ENCODE measurements around the gene SNX12.

The SNX12 gene

DNA sequence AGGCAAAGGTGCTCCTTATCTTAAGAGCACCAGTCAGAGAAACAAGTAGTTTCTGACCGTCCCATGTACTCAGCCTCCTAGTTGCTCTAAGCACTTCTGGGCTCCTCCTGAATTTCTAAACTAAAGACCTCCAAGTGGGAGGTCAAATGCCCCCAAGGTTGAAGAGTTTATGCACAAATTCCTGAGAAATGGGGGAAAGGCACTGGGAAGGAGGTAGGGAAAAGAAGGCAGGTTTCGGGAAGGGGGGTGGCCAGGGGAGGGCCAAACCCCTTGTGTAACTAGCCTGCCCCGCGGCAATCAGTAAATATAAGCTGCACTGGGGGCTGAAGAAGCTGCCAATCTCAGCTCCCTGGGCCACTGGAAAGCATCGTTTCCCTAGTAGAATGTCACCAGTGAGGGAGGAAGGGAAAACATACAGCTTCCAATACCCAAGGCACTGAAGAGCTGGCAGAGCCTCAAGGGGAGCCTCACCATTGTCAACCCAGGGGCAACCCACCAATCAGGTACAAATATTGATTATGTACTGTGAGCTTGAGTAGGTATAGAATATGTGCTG, 30.9 kb upstream of the SNX12 start:
- DNase-seq (no peak), ATAC-seq (no peak)
- H3K4me1 Mint-ChIP-seq: peaks cover 59% of the 10 kb centered on the region
- H3K4me3 Mint-ChIP-seq: no peak overlapping the region
- H3K27me3 Mint-ChIP-seq: no peaks in the 10 kb centered on the region
- H3K27ac Mint-ChIP-seq: no peak overlapping the region
- no peaks in the 10 kb centered on the region for H3K9me3 Mint-ChIP-seq
- H3K36me3 Mint-ChIP-seq (ENCODE audit: low read depth): no peaks in the 10 kb centered on the region

DNA sequence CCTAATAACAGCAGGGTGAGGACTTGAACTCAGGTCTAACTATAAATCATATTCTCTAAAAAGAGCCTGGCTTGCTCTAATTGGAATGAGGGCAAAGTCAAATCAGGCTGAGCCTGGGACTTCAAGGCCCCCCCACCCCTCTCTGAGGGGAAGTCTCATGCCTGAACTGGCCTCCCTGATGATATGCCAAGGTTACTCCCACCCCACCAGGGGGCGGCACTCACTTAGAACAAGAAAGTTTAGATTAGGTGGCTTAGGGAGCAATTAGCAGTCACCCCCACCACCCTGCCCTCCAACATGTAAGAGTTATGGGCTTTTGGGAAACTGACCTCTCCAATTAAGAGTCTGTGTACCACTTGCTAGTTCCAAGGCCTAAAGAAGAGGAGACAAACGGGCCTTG, 30.2 kb upstream of the SNX12 start:
- ATAC-seq (peak; percentile 48), DNase-seq (peak; percentile 72)
- no peaks in the 10 kb centered on the region for H3K9me3 Mint-ChIP-seq
- H3K4me1 Mint-ChIP-seq: peaks cover 52% of the 10 kb centered on the region
- H3K27me3 Mint-ChIP-seq: no peaks in the 10 kb centered on the region
- no peaks in the 10 kb centered on the region for H3K36me3 Mint-ChIP-seq (ENCODE audit: low read depth)
- H3K27ac Mint-ChIP-seq: no peak overlapping the region
- H3K4me3 Mint-ChIP-seq: no peak overlapping the region

DNA sequence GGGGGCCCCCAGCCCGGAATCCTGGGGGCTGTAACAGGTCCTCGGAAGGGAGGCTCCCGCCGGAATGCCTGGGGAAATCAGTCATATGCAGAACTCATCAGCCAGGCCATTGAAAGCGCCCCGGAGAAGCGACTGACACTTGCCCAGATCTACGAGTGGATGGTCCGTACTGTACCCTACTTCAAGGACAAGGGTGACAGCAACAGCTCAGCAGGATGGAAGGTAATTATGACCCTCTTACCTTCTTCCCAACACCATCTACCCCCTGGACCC, 28.6 kb upstream of the SNX12 start:
- Mint-ChIP-seq H3K36me3 (ENCODE audit: low read depth) (no peaks in the 10 kb centered on the region), H3K27ac (no peak overlapping the region), H3K9me3 (no peaks in the 10 kb centered on the region), H3K4me3 (peak overlapping the region; percentile 87), H3K27me3 (no peaks in the 10 kb centered on the region), H3K4me1 (peaks cover 37% of the 10 kb centered on the region)
- no peak for ATAC-seq
- DNase-seq: no peak

DNA sequence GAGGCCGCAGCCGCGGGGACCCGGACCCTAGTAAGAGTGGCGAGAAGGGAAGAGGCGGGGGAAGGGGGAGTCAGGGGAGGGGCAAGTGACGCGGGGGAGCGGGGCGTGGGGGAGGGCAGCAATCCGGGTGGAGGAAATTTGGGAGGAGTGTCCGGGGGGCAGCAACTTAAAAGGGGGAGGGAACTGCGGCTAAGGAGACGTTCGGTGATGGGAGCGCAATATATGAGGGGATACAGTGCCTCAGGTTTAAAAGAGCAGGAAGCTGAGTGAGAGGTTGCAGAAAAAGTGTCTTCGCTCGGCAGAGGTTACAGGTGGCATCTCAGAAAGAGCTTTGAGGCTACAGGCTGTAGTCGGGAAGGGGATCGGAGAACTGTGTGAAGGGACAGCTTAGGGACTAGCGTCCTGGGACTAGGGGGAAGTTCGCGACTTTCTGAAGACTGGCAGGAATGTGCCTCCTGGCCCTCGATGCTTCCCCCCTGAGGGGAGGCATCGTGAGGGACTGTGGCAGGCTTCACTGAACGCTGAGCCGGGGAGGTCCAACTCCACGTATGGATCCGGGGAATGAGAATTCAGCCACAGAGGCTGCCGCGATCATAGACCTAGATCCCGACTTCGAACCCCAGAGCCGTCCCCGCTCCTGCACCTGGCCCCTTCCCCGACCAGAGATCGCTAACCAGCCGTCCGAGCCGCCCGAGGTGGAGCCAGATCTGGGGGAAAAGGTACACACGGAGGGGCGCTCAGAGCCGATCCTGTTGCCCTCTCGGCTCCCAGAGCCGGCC, 28.0 kb upstream of the SNX12 start:
- no peaks in the 10 kb centered on the region for H3K36me3 Mint-ChIP-seq (ENCODE audit: low read depth)
- peak overlapping the region; percentile 87 for H3K4me3 Mint-ChIP-seq
- H3K27ac Mint-ChIP-seq: peak overlapping the region; percentile 84
- H3K4me1 Mint-ChIP-seq: peaks cover 31% of the 10 kb centered on the region
- no peaks in the 10 kb centered on the region for H3K27me3 Mint-ChIP-seq
- no peaks in the 10 kb centered on the region for H3K9me3 Mint-ChIP-seq
- DNase-seq (no peak), ATAC-seq (peak; percentile 27)

DNA sequence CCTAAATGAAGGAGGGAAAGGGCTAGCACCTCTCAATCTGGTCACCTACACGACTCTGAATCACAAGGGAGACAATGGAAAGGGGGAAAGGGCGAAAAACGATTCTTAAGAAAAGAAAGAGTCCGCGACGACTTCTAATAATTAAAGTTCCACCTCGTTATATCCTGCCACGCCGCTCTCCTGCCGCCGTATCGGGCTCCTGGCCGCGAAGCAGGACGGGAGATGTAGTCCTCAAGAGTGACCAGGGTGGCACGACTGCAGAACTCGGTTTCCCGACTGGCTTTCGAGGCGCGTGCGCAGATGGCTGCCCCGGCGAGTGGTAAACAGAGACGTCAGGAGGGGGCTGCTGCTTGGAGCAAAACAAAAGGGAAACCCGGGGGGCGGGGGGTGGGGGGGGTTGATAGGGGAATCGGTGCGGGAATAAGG, 27.4 kb upstream of the SNX12 start, which contains the start of gene FOXO4:
TSS of gene FOXO4 (plus strand) at position 297 of the 426 bp plus-strand sequence. CDS start 678 bp downstream, outside the sequence.
- Mint-ChIP-seq H3K4me3 (peak within 1 kb of the TSS; percentile 87), H3K4me1 (peaks cover 26% of the 10 kb centered on the region), H3K9me3 (no peaks in the 10 kb centered on the region), H3K36me3 (ENCODE audit: low read depth) (no peaks in the 10 kb centered on the region), H3K27ac (peak within 1 kb of the TSS; percentile 84), H3K27me3 (no peaks in the 10 kb centered on the region)
- peak; percentile 93 for ATAC-seq
- peak; percentile 86 for DNase-seq

DNA sequence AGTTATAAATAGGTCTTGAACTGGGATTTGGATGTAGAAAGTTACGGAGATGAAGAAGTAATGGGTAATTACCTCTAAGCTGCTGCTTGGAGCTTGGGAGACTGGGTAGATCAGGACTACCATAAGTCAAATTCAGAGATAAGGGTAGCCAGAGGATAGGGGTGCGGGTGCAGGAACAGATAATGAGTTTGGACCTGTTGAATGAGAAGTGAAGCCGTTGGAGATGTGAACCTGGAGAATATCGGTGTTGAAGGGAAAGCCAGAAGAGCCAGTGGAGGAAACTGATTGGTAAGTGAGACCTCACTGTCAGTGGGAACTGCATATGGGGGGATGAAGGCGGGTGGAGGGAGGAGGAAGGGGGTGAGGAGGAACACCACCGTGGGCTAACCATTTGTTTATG, 26.9 kb upstream of the SNX12 start:
- ATAC-seq (no peak), DNase-seq (no peak)
- H3K36me3 Mint-ChIP-seq (ENCODE audit: low read depth): no peaks in the 10 kb centered on the region
- no peaks in the 10 kb centered on the region for H3K27me3 Mint-ChIP-seq
- H3K9me3 Mint-ChIP-seq: no peaks in the 10 kb centered on the region
- peak overlapping the region; percentile 87 for H3K4me3 Mint-ChIP-seq
- peak overlapping the region; percentile 84 for H3K27ac Mint-ChIP-seq
- peaks cover 24% of the 10 kb centered on the region for H3K4me1 Mint-ChIP-seq

DNA sequence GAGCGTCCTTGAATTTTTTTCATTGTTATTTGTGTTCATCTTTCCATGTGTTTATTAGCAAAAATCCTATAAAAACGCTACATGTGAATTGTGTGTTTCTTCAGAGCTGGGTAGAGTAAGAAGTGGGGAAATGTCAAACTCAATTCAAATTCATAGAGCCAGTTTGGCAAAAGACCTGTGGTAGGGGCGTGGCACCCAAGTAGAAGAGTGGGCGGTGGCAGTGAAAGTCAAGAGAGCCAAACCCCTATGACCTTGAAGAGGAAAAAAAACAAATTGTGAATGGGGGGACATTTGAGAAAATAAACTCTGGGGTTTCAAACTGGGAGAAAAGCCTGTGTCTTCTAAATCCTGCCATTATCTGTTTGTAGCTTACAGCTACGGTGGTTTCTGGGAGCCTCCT, 23.1 kb upstream of the SNX12 start:
- DNase-seq: no peak
- Mint-ChIP-seq H3K4me1 (peaks cover 6% of the 10 kb centered on the region), H3K27me3 (no peaks in the 10 kb centered on the region)

DNA sequence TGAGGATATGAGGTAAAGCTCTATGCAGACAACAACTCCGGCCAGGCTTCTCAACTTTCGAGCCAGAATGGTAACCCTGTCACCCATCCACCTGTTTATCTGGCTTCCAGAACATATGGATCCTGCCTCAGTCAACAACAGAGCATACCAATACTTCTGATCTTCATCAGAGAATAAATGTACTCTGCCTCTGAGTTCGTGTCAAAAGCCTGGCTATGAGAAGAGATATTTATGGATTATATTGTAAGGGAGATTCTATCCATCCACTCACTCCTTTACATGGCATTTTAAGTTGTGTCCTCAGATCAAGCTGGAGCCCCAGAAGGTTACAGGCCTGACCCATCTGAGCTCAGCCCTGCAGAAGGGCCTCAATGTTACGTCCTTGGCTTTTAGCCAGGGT, 17.8 kb upstream of the SNX12 start:
- no peaks in the 10 kb centered on the region for H3K27me3 Mint-ChIP-seq
- H3K4me3 Mint-ChIP-seq: no peak overlapping the region
- H3K9me3 Mint-ChIP-seq: no peaks in the 10 kb centered on the region
- peaks cover 7% of the 10 kb centered on the region for H3K4me1 Mint-ChIP-seq
- H3K36me3 Mint-ChIP-seq (ENCODE audit: low read depth): no peaks in the 10 kb centered on the region
- H3K27ac Mint-ChIP-seq: no peak overlapping the region
- DNase-seq: no peak
- ATAC-seq: no peak

More for the DNA sequence above, 23.1 kb upstream of the SNX12 start:
- Mint-ChIP-seq H3K27ac (no peak overlapping the region), H3K4me3 (no peak overlapping the region), H3K9me3 (no peaks in the 10 kb centered on the region), H3K36me3 (ENCODE audit: low read depth) (no peaks in the 10 kb centered on the region)
- no peak for ATAC-seq

DNA sequence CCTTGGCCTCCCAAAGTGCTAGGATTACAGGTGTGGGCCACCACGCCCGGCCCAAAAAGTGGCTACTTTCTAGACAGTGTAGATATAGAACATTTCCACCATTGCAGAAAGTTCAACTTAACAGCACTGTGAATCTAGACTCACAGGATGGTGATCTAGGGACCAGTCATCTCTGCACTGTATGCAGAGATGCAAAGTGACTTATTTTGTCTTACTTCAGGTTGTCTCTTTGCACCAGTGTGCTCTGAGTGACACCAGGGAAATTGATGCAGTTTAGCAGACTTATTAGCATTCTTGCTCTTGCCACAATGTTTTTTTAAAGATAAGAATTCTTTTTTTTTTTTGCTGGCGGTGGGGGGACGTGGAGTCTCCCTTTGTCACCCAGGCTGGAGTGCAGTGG, 14.7 kb upstream of the SNX12 start:
- Mint-ChIP-seq H3K27ac (no peak overlapping the region), H3K9me3 (no peaks in the 10 kb centered on the region), H3K27me3 (no peaks in the 10 kb centered on the region), H3K36me3 (ENCODE audit: low read depth) (no peaks in the 10 kb centered on the region), H3K4me1 (peaks cover 7% of the 10 kb centered on the region), H3K4me3 (no peak overlapping the region)
- ATAC-seq: no peak
- no peak for DNase-seq

DNA sequence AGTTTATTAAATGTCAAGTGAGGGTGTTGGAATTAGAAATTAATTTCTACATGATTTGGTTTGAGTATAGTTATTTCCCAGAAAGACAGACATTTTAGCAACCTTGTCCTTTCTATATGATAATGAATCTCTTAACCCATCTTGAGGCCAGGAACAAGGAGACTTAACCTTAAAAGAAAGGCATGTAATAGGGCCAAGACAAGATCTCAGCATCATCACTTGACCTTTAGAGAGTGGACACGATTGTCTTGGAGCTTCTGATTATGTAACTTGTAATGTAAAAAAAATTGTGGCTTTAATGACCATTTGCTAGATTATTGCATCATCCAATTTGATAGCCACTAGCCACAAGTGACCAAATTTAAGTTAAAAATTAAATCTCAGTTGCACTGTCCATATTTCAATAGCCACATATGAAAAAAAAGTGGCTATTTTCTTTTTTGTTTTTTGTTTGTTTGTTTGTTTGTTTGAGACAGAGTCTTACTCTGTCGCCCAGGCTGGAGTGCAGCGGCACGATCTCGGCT, 14.1 kb upstream of the SNX12 start:
- Mint-ChIP-seq H3K4me3 (no peak overlapping the region), H3K27me3 (no peaks in the 10 kb centered on the region), H3K4me1 (peaks cover 7% of the 10 kb centered on the region), H3K9me3 (no peaks in the 10 kb centered on the region), H3K27ac (no peak overlapping the region), H3K36me3 (ENCODE audit: low read depth) (no peaks in the 10 kb centered on the region)
- ATAC-seq: no peak
- DNase-seq: no peak

DNA sequence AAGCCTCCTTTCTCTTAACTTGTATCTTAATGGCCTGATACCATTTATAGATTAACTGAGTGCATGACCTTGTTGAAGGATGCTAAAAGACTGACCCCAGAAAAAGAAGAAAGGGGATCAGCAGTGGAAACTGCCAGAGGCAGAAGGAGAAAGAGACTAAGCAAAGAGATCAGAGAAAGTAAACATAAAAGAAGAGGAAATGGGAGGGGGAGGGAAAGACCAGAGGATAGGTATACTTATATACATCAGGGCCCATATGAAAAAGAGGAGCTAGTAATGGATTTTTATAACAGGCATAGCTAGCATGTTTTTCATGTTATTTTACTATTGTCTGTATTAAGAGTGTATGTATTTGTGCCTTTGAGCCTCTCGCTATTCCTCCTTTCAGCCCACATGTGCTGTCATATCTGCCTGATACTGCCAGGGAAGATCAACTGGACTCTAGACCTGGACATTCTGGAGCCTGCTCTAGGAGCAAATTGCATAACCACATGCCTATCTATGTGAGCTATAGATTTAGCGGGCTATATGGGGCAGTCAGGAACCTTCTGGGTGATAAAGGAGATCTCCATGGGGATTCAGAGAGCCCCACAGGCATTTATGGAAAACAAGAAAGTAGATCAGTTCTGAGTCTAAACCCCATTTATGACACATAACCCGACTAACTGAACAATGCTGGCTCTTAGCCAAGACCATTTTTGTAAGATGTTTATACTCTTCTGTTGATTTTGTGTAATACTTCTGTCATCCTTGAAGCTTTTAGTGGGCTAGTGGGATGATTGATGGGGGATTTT, 13.4 kb upstream of the SNX12 start:
- H3K4me1 Mint-ChIP-seq: peaks cover 7% of the 10 kb centered on the region
- no peak overlapping the region for H3K4me3 Mint-ChIP-seq
- H3K9me3 Mint-ChIP-seq: no peaks in the 10 kb centered on the region
- H3K36me3 Mint-ChIP-seq (ENCODE audit: low read depth): no peaks in the 10 kb centered on the region
- DNase-seq: no peak
- no peak for ATAC-seq
- H3K27me3 Mint-ChIP-seq: no peaks in the 10 kb centered on the region
- H3K27ac Mint-ChIP-seq: no peak overlapping the region

DNA sequence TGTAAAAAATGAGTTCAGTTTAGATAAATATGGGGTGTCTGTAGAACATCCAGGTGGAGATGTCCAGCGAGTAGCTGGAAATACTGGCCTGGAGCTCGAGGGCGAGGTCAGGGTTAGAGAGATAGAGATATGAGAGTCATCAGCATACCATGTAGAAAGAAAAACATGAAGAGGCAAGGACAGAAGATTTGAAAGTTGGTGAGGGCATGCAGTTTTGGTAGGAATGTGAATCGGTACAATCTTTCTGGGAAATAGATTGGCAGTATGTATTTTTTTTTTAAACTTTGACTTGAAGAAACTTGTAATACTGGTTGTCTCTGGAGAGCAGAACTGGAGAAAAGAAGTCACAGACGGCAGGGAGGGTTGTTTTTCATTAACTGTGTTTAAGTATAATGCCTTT, 2.4 kb upstream of the SNX12 start:
- H3K4me3 Mint-ChIP-seq: no peak overlapping the region
- peaks cover 11% of the 10 kb centered on the region for H3K4me1 Mint-ChIP-seq
- ATAC-seq (no peak), DNase-seq (no peak)
- H3K27me3 Mint-ChIP-seq: no peaks in the 10 kb centered on the region
- H3K9me3 Mint-ChIP-seq: no peaks in the 10 kb centered on the region
- H3K27ac Mint-ChIP-seq: no peak overlapping the region
- no peaks in the 10 kb centered on the region for H3K36me3 Mint-ChIP-seq (ENCODE audit: low read depth)

DNA sequence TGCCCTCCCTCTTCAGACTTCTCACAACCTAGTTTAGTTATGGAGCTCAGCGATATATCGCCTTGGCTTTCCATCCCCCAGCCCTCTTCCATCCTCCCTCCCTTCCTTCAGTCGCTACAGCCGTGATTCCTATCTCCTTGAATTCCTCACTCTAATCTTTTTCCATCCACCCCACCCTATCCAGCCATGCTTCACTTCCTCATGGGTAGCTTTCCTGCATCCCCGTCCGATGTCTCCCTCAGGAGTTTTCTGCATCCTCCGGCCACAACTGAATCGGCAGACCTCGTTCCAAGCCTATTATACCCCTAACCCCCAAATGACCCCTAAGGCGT, 456 bp downstream of the SNX12 start:
- Mint-ChIP-seq H3K27ac (peak overlapping the region; percentile 94), H3K36me3 (ENCODE audit: low read depth) (peaks cover 5% of the 10 kb centered on the region)

DNA sequence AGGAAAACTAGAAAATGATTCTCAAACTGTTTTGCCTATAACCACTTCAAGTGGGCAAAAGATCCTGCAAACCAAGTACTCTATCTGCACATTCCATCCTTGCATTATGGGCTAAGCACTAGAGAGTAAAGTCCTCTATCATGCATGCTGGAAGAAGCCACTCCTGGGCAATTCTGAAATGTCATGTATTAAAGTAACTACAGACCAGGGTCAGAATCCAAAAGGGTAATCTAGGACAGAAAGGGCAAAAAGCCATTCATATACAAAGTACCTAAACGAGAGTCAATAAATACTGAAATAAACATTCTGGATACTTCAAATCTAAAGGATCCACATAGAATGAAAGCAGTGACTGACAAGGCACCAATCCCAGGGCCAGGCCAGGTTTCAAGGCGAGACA, 1.0 kb downstream of the SNX12 start:
- no peak for DNase-seq
- H3K4me3 Mint-ChIP-seq: peak overlapping the region; percentile 97
- peaks cover 8% of the 10 kb centered on the region for H3K36me3 Mint-ChIP-seq (ENCODE audit: low read depth)
- peaks cover 16% of the 10 kb centered on the region for H3K4me1 Mint-ChIP-seq
- no peaks in the 10 kb centered on the region for H3K9me3 Mint-ChIP-seq
- no peaks in the 10 kb centered on the region for H3K27me3 Mint-ChIP-seq
- peak overlapping the region; percentile 35 for H3K27ac Mint-ChIP-seq
- ATAC-seq: no peak

More for the DNA sequence above, 456 bp downstream of the SNX12 start:
- Mint-ChIP-seq H3K4me1 (peaks cover 16% of the 10 kb centered on the region), H3K9me3 (no peaks in the 10 kb centered on the region), H3K4me3 (peak overlapping the region; percentile 97), H3K27me3 (no peaks in the 10 kb centered on the region)
- ATAC-seq (no peak), DNase-seq (no peak)

DNA sequence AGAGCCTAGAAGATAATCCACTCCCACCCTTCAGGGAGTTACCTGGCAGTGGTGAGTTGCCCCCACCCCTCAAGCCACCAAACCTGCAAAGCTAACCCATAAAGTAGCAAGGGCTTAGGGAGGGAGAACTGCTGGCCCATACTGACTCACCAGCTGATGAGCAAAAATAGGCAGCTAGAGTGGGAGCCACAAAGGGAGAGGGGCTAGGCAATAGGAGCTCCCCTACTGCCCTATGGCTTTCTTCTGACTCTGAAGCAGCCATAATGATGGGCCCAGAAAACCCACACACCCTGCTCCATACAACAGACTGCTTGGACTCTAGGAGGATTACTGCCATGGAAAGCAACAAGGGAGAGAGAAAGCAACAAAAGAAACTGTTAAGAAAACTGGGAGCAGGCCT, 8.0 kb downstream of the SNX12 start:
- Mint-ChIP-seq H3K27ac (no peak overlapping the region), H3K27me3 (no peaks in the 10 kb centered on the region)
- ATAC-seq: peak; percentile 54

More for the DNA sequence above, 8.0 kb downstream of the SNX12 start:
- no peak for DNase-seq
- Mint-ChIP-seq H3K4me1 (peaks cover 48% of the 10 kb centered on the region), H3K9me3 (no peaks in the 10 kb centered on the region), H3K4me3 (no peak overlapping the region), H3K36me3 (ENCODE audit: low read depth) (peaks cover 29% of the 10 kb centered on the region)
